Activated T-helper 1 cell treated with anti-CD3 and anti-CD28 coated beads, Interleukin-2, amount 50 U/mL, for 16 hours (primary cell): ENCODE results near the gene PNMA8B.
"Not testable (repeated sequence)": the region's sequence is repeated elsewhere in the genome, so short reads cannot be mapped to it uniquely, and the experiment has no call there.

ENCODE experiments used
- DNase-seq, 2 donors: peaks; one replicate each; pipeline ENCODE4 v3.0.0-alpha.2; 2020; ENCODE audit warnings: low read depth in 1 of 2, low spot score in 1 of 2

PNMA8B gene

DNA sequence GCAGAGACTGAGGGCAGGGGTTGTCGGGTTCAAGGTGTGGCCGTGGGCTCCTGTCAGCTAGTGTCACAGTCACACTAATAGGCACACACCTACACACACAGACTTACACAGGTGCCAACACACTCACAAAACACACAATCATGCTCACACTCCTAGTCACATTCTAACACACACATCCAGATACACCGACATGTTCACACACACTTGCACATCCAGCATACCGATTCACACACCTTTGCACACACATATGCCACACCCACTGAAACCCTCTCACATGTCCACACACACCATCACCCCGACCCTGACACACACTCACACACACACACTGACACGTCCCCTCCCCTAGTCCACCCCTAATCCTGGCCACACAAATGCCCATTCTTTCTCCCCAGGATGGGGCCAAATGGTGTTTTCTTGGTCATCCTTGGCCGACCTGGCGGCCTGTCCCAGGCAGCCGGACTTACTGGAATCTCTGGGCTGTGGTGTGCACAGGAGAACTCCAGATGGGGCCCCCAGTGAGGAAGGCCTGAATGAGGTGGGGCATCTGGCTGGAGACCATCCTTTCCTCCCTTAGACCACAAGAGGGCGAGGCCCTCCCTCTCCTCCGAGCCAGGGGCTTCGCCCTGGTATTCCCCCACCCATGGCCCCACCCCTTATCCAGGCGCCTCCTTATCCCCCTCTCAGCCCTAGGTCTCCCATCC is 19.1 kb upstream of the PNMA8B start:
- no peak for DNase-seq

DNA sequence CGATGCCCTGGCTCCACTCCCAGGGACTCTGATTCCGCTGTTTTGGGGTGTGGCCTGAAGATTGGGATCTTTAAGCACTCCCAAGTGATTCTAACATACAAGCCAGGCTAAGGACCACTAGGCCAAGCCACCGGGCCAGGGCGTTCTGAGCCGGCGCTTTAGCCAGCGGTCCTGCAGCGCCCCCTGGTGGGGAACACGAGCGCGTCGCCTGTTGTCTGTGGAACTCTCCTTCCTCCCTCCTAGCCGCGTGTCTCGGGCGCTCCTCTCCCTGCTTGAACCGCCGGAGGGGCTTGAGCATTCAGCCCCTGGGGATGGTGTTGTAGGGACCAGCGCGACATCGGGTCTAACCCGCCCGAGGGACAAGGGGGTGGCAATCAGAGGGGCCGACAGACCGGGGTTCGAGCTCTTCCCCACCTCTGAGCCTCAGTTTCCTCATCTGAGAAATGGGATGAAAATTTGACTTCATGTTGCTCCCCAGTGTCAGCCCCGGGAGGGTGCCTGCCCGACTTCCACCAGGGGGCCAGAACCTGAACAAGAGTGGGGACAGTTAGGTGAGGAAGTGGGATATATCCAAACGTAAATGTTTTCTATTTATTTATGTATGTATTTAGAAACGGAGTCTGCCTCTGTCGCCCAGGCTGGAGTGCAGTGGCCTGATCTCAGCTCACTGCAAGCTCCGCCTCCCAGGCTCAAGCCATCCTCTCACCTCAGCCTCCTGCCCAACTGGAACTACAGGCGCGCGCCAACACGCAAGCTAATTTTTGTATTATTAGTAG is 18.0 kb upstream of the PNMA8B start:
- peak; percentile 69 to 72 for DNase-seq

DNA sequence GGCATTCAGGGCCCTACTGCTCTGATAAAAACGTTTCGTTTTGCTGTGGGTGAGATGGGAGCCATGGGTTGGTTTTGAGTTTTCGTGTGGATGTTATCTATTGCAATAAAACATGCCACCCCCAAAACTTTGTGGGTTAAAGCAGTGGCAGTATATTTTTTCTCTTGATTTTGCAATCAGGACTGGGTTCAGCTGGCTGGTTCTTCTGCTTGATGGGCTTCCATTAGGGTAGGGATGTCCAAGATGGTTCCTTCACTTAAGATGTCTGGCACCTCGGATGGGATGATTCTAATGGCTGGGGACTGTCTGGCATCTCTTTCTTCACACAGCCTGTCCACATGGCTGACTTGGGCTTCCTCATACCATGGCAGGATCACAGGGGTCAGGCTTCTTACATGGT is 15.6 kb upstream of the PNMA8B start:
- DNase-seq: no peak

DNA sequence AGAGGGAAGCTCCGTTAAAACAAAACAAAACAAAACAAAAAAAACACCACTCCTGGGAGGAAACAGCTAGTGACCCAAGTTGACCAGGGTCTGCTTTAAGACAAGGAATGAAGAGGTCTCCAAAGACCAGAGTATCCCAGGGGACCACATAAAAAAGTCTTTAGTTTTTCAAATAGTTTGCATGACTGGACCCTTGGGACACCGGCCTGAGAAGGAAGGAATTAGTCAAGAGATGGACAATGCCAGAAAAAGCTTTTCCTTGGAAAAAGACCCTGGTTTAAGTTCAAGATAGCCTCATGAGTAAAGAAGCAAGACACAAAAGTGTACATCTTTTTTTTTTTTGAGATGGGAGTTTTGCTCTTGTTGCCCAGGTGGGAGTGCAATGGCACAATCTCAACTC is 12.5 kb upstream of the PNMA8B start:
- no peak for DNase-seq

DNA sequence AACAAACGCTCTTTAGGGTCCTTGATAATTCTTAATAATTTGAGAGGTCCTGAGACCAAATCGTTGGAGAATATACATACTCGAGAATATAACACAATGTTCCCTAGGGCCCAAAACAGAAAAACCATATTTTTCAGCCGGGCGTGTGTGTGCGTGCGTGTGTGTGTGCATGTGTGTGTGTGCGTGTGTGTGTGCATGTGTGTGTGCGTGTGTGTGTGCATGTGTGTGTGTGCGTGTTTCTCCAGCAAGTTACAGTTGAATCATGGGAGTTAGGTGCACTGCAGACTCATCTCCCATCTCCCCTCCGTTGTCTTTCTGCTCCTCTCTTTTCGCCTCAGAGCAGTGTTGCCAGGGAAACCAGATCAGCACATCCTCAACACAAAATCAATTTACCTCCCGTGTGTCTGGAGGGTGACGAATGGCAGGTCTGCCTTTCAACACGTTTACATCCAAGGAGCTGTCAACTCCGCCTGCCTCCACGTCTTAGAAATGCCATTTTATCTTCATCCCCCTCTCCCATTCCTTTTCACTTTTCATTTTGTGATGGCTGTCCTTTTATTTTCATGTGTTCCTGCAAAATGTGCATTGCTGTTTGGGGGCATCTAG is 8.3 kb upstream of the PNMA8B start:
- no peak for DNase-seq

DNA sequence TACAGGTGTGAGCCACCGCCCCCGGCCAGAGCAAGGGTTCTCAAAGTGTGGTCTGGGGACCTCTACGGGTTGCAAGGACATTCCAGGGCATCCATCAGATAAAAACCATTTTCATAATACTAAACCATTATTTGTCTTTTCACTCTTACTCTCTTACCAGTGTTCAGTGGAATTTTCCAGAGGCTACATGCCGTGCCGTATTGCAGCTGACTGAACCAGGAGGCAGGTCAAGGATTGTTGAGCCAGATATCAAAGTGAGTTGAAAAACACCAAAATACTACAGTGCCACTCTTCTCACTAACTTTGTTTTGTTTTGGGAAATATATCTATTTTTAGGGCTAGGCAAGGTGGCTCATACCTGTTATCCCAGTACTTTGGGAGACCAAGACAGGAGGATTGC is 7.2 kb upstream of the PNMA8B start:
- no peak for DNase-seq

DNA sequence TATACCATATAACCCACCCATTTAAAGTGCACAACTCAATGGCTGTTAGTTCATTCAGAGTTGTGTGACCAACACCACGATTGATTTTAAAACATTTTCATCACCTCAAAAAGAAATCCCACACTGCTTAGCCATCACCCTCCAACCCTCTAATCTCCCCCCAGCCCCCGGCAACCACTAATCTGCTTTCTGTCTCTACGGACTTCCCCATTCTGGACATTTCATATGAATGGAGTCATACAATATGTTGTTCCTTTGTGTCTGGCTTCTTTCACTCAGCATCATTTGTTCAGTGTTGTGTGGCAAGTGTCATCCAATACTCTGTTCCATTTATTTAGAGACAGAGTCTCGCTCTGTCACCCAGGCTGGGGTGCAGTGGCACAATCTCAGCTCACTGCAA is 4.0 kb upstream of the PNMA8B start:
- DNase-seq: no peak

DNA sequence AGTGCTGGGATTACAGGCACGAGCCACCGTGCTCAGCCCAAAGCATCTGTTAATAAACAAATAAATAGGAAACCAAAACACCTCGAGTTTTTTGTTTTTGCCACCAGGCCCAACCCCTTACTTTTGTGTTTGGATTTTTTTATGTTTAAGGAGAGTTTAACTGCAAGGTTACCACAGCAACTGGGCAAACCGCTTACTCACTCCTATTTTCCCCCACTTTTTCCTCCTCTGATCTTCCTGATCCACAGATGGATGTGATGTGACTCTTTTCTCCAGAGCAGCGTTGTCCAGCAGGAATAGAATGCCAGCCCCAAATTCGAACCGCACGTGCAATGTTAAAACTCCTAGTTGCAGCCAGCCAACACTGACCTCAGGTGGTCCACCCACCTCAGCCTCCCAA is 2.1 kb upstream of the PNMA8B start:
- DNase-seq: no peak

DNA sequence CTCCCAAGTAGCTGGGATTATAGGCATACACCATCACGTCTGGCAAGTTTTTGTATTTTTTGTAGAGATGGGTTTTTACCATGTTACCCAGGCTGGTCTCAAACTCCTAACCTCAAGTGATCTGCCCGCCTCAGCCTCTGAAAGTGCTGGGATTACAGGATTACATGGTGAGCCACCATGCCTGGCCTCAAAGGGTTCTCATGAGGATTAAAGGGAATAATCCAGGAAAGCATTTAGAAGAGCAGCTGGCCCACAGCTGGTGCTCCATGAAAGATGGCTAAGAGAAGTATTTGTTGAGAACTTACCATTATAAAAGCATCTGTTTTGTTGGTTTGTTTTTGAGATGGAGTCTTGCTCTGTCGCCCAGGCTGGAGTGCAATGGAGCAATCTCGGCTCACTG is 1.2 kb upstream of the PNMA8B start:
- DNase-seq: not testable (repeated sequence)

DNA sequence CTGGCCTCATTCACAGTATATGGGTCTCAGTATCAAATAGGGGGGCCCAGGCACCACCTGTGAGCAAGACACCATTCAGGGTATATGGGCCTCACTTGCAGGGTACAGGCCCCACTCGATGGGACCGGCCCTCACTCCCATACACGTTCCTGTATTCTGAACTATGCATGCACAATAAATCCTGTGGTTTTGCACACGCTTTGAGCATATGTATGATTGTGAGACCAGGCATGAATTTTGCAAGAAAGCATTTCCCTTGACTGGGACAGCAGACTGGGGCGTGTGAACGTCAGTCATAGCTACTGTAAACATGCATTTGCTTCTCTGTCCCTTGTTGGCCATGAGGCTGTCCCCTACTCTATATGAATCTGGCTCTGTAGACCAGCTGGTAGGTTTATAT is 637 bp upstream of the PNMA8B start:
- DNase-seq: no peak

DNA sequence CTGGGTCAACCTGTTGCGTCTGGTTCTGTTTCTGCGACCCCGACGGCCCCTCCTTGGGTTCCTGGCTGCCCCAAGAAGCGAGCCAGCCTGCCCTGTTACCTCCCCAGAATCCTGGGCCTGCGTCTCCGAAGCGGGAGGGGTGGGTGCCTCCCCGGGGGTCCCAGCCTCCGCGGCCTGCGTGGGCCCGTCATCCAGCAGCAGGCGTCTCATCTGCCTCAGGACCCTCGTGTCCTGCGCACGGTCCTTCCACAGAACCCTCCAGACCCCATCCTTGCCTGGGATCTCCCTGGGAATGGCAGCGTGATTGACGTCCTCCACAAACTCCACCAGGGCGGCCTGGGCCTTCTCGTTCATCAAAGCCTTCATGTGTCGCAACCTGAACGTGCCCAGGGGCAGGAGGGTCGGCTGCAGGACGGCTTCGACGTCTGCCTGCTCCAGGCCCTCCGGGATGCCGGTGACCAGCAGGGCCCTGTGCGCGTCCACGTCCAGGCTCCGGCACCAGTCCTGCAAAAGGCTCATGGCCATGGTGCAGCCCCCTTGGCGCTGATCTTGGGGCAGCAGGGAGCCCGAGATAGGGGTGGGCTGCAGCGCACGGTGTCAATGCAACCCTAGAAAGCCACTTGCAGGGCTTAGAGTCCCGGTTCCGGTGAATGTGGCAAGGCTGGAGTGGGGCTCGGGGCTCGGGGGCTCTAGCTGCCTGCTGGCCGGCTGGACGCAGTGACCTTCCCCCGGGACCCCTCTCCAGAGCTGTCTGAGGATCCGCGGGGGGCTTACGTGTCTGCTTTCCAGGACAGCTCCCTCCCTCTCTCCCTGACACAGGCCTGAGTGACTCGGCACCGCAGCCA is 504 bp downstream of the PNMA8B start:
- no peak for DNase-seq

DNA sequence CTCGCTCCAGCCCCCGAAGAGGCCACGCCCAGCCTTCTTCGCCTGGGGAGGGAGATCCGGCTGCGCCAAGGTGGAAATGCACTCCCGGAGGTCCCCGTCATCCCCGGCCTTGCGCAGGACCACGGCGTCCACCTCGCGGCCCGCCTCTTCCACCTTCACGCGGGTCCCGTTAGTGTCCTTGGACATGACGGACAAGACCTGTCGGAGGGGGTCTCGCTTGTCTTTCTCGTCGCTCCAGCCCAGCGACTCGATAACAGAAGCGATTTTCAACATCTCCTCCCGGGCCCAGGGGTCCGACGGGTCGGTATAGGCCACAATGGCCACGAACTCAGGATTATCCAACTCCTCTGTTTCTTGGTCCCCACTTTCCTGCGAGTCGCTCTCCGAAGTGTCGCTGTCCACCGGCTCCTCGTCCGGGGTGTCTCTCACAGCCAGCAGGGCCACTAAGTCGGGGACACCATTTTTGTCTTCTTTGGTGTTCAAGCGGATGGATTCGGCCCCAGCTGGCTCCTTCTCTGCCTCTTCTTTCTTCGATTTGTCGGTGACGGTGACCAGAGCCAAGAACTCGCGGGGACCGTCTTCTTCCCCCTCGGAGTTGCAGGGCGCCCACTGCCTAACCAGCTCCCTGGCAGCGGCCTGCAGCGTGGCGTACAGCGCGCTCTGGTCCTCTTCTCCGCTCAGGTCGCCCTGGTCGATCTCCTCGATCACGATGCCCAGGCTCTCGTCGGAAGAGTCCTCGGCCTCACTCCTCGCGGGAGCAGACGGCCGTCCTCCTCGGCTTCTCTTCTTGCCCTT is 1.3 kb downstream of the PNMA8B start:
- DNase-seq: no peak

DNA sequence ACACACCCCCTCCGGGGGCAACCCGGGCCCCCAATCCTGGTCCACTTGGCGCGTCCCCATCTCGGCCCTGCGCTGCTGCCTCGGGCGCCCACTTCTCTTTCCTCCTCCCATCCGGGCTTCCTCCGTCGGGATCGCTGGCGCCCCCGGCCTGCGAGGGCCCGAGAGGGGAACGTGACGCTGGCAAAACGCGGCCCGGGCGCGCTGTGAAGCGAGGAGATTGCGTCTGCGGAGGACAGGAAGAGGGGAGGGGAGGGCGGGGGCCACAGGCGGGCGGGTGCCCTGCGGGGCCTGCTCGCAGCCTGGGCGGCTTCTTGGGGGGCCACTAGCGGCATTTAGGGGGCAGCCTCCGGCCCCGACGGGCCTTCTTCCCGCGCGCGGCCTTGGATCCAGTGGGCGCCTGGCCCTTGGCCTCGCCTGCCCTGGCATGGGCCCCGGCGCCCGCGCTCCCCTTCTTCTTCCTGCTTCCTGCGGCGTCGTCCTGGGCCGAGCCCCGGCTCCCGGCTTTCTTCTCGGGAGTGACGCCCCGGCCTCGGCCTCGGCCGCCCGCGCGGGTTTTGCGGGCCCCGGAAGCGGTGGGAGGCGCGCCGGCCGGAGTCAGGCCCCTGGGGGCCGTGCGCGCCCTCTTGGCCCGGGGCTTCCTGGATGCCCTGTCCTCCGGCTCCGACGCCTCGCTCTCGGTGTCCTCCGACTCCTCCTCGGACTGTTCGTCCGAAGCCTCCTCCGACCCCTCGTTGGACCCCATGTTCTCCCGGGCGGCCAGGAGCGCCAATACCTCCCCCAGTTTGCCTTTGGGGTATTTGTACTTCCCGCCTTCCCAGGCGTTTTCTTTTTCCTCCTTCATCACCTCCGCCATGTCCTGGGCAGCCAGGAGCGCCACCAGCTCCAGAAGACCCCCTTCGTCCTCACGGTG is 2.2 kb downstream of the PNMA8B start:
- DNase-seq: no peak

DNA sequence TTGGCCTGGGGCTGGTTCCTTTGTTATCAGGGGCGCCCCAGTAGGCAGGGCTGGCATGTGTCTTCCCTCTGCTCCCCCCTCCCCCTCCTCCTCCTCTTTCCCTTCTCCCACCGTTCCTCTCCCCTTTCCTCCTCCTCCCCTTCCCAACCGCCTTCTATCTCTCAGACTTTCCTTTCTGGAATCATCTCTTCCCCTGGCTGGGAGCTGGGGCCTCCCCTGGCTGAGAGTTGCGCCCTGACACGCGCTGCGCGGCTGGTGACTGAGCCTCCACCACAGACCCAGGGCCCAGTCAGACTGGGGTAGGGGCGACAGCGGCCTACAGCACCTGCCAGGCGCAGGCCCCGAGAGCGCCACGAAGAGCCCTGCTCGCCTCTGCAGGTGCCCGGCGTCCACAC is 2.8 kb downstream of the PNMA8B start:
- no peak for DNase-seq

DNA sequence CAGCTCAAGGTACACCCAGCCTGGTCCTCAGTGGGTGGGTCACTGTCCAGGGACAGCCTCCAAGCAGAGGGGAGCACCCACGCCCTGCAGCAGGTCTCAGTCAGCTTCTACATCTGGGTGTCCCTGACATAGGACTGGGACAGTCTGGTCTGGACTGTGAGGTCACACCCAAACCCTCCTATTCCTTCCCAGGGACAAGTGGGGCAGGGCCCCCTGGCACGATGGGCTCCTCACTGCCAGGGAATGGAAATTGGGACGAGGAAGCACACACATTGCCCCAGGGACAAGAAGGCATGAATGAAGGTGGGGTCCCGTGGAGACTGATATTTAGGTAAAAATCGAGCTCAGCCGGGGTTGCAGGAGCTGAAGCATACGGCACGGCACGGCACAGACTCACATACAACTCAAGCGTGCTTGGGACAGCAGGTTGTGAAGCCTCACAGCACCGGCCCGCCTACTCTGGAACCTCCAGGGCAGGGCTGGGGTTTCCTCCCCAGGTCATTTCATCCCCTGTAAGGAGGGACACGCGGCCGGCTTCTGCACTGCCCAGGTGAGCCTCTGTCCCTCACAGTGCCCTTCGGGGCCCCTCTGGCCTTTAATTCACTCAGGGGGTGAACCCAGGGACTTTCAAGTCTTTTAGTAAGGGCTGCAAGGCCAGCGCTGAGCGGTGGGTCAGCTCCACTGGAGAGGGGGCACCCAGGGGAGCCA is 3.5 kb downstream of the PNMA8B start:
- DNase-seq: no peak

DNA sequence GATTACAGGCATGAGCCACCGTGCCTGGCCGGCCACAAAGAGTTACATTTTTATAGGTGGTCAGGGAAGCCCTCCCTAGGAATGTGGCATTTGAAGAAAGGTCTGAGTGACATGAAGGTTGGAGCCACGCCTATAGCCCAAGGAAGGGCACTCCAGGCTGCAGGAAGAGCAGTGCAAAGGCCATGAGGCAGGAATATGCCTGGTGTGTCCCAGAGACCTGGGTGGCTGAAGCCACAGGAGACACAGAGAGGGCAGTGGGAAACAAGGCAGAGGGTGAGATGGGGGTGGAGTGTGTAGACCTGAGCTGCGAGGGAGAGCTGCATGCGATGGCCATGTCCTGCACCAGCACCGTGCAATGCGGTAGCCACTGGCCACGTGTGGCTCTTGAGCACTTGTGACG is 4.9 kb downstream of the PNMA8B start:
- no peak for DNase-seq

DNA sequence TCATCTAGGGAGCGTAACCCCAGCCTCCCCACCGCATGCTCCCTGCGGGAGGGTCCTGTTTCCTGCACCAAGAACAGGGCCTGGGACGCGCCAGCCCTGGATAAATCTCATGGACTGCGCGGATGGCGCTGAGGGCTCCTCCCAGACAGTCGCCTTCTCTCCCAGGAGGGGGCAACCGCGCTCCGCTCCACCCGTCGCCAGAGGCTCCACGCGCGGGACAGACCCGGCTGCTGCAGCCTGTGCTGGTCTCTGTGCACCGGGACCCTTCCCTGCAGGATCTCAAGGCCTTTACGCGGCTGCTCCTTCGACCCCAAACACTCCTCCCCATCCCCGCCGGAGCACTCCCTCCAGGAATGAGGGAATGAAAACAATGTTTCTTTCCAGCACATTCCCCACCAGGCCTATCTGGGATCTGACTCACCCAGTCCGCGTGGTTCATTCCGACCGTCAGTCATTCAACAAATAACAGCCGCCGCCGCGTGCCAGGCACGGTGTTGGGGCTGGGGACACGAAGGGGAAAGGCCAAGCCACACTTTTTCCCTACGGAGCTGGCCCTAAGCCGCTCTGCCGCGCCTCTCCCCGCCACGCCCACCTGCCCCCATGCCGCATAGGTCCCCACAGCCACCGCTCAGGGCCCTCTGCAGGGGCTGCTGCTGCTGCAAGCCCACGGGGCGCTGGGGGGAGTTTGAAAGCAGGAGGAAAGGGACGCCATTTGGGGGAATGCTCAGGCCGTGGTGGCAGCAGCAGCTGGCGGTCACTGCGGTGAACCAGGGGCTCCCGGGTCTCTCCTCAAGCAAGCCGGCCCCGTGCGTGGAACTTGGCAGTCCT is 6.0 kb downstream of the PNMA8B start:
- DNase-seq: no peak

DNA sequence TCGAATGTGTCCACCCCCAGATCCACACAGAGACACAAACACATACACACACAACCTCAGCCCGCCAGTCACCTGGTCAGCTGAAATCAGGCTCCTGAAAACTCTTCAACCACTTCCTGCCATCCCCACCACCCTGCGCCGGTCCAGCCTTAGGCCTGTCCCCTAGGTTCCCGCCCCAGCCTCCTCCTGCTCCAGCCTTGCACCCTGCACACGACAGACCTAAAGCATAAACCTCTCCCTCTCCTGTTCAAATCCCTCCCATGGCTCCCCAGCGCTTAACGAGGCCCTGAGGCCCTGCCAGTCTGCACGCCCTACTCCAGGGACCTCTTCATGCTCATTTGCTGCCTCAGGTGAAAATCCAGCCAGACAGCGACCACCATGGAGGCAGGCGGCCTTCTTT is 7.1 kb downstream of the PNMA8B start:
- no peak for DNase-seq
